Fibroblast of lung (primary cell): ENCODE measurements around the gene KRTAP12-4. TPM values are rescaled to one million over a fixed set of nuclear protein-coding genes. Genes with fewer than 3 reads are reported as not detected.

Source experiments
- DNase-seq, 2 donors: peaks; one replicate each; pipeline versions ENCODE4 v3.0.0 to v3.0.0-alpha.2; 2010; ENCODE audit warnings: low read depth in 2 of 2
- H2AFZ ChIP-seq: 2 replicates; pipeline ENCODE4 v1.5.1; 2012; ENCODE audit warnings: low read length, control low read depth, inconsistent platforms
- H3K27ac ChIP-seq: 2 replicates; pipeline ENCODE4 v1.5.1; 2011; ENCODE audit warnings: low read length, control low read depth; ENCODE audit not compliant: insufficient read depth
- H3K27me3 ChIP-seq: 2 replicates; pipeline ENCODE4 v1.5.1; 2011; ENCODE audit warnings: mild to moderate bottlenecking, low read length; ENCODE audit not compliant: control insufficient read depth, insufficient read depth
- H3K36me3 ChIP-seq: 2 replicates; pipeline ENCODE4 v1.5.1; 2011; ENCODE audit warnings: low read length; ENCODE audit not compliant: control insufficient read depth, insufficient read depth
- H3K4me1 ChIP-seq: 2 replicates; pipeline ENCODE4 v1.5.1; 2011; ENCODE audit warnings: low read length; ENCODE audit not compliant: control insufficient read depth, insufficient read depth; ENCODE audit errors: extremely low read depth
- H3K4me2 ChIP-seq: 2 replicates; pipeline ENCODE4 v1.5.1; 2011; ENCODE audit warnings: low read length, control low read depth; ENCODE audit not compliant: insufficient read depth; ENCODE audit errors: extremely low read depth
- H3K4me3 ChIP-seq, 4 experiments: fragments of 200-600 bp in 1 of 4; sonication (generic) in 1 of 4; replicated peaks in 1 of 4; 2 replicates each; pipeline ENCODE4 v1.5.1; 2011 to 2016; ENCODE audit warnings: low read length in 4 of 4, low read depth in 3 of 4, mild to moderate bottlenecking in 3 of 4, control low read depth in 2 of 4, inconsistent platforms in 1 of 4, mixed read lengths in 1 of 4; ENCODE audit not compliant: insufficient read depth in 1 of 4; ENCODE audit errors: control extremely low read depth in 1 of 4
- H3K79me2 ChIP-seq: 2 replicates; pipeline ENCODE4 v1.5.1; 2012; ENCODE audit warnings: mild to moderate bottlenecking, low read length, inconsistent platforms; ENCODE audit not compliant: control insufficient read depth, insufficient read depth
- H3K9ac ChIP-seq: 2 replicates; pipeline ENCODE4 v1.5.1; 2011; ENCODE audit warnings: mild to moderate bottlenecking, low read length, control low read depth; ENCODE audit not compliant: insufficient read depth
- H3K9me3 ChIP-seq: 2 replicates; pipeline ENCODE4 v1.5.1; 2012; ENCODE audit warnings: low read depth, low read length; ENCODE audit not compliant: control insufficient read depth, insufficient read depth
- H4K20me1 ChIP-seq: 2 replicates; pipeline ENCODE4 v1.5.1; 2011; ENCODE audit warnings: low read length; ENCODE audit not compliant: control insufficient read depth, insufficient read depth; ENCODE audit errors: extremely low read depth
- CTCF ChIP-seq, 2 donors: IDR thresholded peaks in 1 of 2; conservative IDR thresholded peaks in 1 of 2; 1 replicate in 1 of 2; 2 replicates in 1 of 2; pipeline ENCODE4 v1.5.1; 2011 to 2012; ENCODE audit warnings: low read length in 2 of 2, control low read depth in 1 of 2, inconsistent platforms in 1 of 2, low read depth in 1 of 2, mild to moderate bottlenecking in 1 of 2
- EZH2 ChIP-seq: IDR thresholded peaks from 2 replicates; pipeline ENCODE4 v1.5.1; 2012; ENCODE audit warnings: low read length, control low read depth, mild to moderate bottlenecking; ENCODE audit errors: missing control alignments
- polyA plus RNA-seq, 2 donors: library from polyadenylated mRNA; depleted of rRNA in 1 of 2; stranded (reverse) in 1 of 2; unstranded in 1 of 2; fragments of >200 nt; gene quantifications; 2 replicates each; pipeline ENCODE4 v1.2.1, GENCODE V29; 2011 to 2012; ENCODE audit warnings: missing spikeins in 1 of 2
- total RNA-seq: library from RNA; depleted of rRNA; stranded (reverse); fragments of >200 nt; gene quantifications from 2 replicates; pipeline ENCODE4 v1.2.1, GENCODE V29; 2014

The KRTAP12-4 gene
- total and polyA plus RNA-seq, 2 donors (not counting 1 experiment from before 2014, with no cell fraction given), result not detected

GRCh38 chr21:44701023-44701400 lies 46.6 kb upstream of the KRTAP12-4 start:
- H4K20me1 ChIP-seq, result no peaks in the 10 kb centered on the region
- TF ChIP-seq CTCF (conservative IDR thresholded peaks at IDR 0.05 in 1 of 2, IDR thresholded peaks at IDR 0.05 in 1 of 2; ENCODE audit: low read depth in 1 of 2, low read length in 2 of 2) (no peak), EZH2 (no peak)
- no peaks in the 10 kb centered on the region for H3K79me2 ChIP-seq
- no peaks in the 10 kb centered on the region for H3K36me3 ChIP-seq
- H3K4me2 ChIP-seq, result no peak overlapping the region
- H2AFZ ChIP-seq, result no peak overlapping the region
- no peak overlapping the region for H3K4me3 ChIP-seq
- peaks cover 8% of the 10 kb centered on the region for H3K27me3 ChIP-seq
- H3K9me3 ChIP-seq, result no peaks in the 10 kb centered on the region
- H3K9ac ChIP-seq, result no peak overlapping the region
- no peak overlapping the region for H3K27ac ChIP-seq
- no peak for DNase-seq
- H3K4me1 ChIP-seq, result no peaks in the 10 kb centered on the region

- Histone ChIP-seq H3K27me3 (peaks cover 8% of the 10 kb centered on the region), H3K9me3 (no peaks in the 10 kb centered on the region), H3K4me3 (no peak overlapping the region), H3K9ac (no peak overlapping the region), H4K20me1 (no peaks in the 10 kb centered on the region), H3K27ac (no peak overlapping the region), H3K4me1 (no peaks in the 10 kb centered on the region), H3K79me2 (no peaks in the 10 kb centered on the region), H3K36me3 (no peaks in the 10 kb centered on the region), H3K4me2 (no peak overlapping the region), H2AFZ (no peak overlapping the region)
- no peak for DNase-seq
- no peak for TF ChIP-seq EZH2
- TF ChIP-seq CTCF (conservative IDR thresholded peaks at IDR 0.05 in 1 of 2, IDR thresholded peaks at IDR 0.05 in 1 of 2; ENCODE audit: low read depth in 1 of 2, low read length in 2 of 2), result no peak
These were observed 45.9 kb upstream of the KRTAP12-4 start for GRCh38 chr21:44700101-44701022.

- Histone ChIP-seq H3K36me3 (no peaks in the 10 kb centered on the region), H3K4me3 (no peak overlapping the region), H3K9me3 (no peaks in the 10 kb centered on the region), H2AFZ (no peak overlapping the region), H3K27ac (no peak overlapping the region), H3K79me2 (no peaks in the 10 kb centered on the region), H3K9ac (no peak overlapping the region), H4K20me1 (no peaks in the 10 kb centered on the region), H3K4me1 (no peaks in the 10 kb centered on the region), H3K4me2 (no peak overlapping the region), H3K27me3 (peaks cover 6% of the 10 kb centered on the region)
- TF ChIP-seq EZH2 (no peak), CTCF (conservative IDR thresholded peaks at IDR 0.05 in 1 of 2, IDR thresholded peaks at IDR 0.05 in 1 of 2; ENCODE audit: low read depth in 1 of 2, low read length in 2 of 2) (no peak)
- DNase-seq, result no peak
These were observed 45.1 kb upstream of the KRTAP12-4 start for GRCh38 chr21:44699502-44700001.
